ENCODE measurements around the gene SMARCC1. TPM values are rescaled to one million over a fixed set of nuclear protein-coding genes. Genes with fewer than 3 reads are reported as not detected.
A peak's percentile ranks its signal among the peaks of the same experiment; 100 is the strongest.

Gene SMARCC1
- total and polyA plus RNA-seq, 2 donors from 2014 or later, result 11.6 to 80.4 TPM

- FAIRE-seq (no peak), DNase-seq (no peak)
- H3K9me3 ChIP-seq (ENCODE audit: control insufficient read depth in 2 of 3, insufficient read depth in 1 of 3, low read length in 3 of 3), result no peaks in the 10 kb centered on the region
- no peaks in the 10 kb centered on the region for H3K36me3 ChIP-seq (ENCODE audit: control insufficient read depth in 2 of 3, insufficient read depth in 3 of 3, low read length in 3 of 3)
- H3K9ac ChIP-seq (ENCODE audit: low read length in 3 of 3), result no peak overlapping the region
- no peak overlapping the region for H3K4me3 ChIP-seq (ENCODE audit: low read length in 3 of 3)
- peak; percentile 13 for TF ChIP-seq CTCF (IDR thresholded peaks at IDR 0.05; ENCODE audit: borderline replicate concordance, extremely low read depth, insufficient read depth)
- H3K4me1 ChIP-seq (ENCODE audit: control insufficient read depth in 2 of 3, insufficient read depth in 2 of 3, low read depth in 1 of 3, low read length in 3 of 3), result peaks cover 0 to 4% (median 4%) of the 10 kb centered on the region in 3 donors
- intact Hi-C loops (cut with DNase I), result no loop called here
- no peak overlapping the region for H3K27ac ChIP-seq (ENCODE audit: low read depth in 2 of 2, low read length in 2 of 2)
- no peaks in the 10 kb centered on the region for H3K27me3 ChIP-seq (ENCODE audit: control insufficient read depth, insufficient read depth, low read length)
Observed at GRCh38 chr3:47799733-47800132, 18.0 kb upstream of the SMARCC1 start.

- no peak for FAIRE-seq
Observed at GRCh38 chr3:47794544-47794943, 12.9 kb upstream of the SMARCC1 start.

GRCh38 chr3:47792699-47793098, 11.0 kb upstream of the SMARCC1 start:
- FAIRE-seq, result no peak
- no peak overlapping the region for H3K4me3 ChIP-seq (ENCODE audit: low read length in 3 of 3)

More at GRCh38 chr3:47794544-47794943, 12.9 kb upstream of the SMARCC1 start:
- Histone ChIP-seq H3K4me3 (ENCODE audit: low read length in 3 of 3) (no peak overlapping the region), H3K9me3 (ENCODE audit: control insufficient read depth in 2 of 3, insufficient read depth in 1 of 3, low read length in 3 of 3) (no peaks in the 10 kb centered on the region), H3K9ac (ENCODE audit: low read length in 3 of 3) (no peak overlapping the region), H3K27ac (ENCODE audit: low read depth in 2 of 2, low read length in 2 of 2) (no peak overlapping the region), H3K27me3 (ENCODE audit: control insufficient read depth, insufficient read depth, low read length) (no peaks in the 10 kb centered on the region), H3K36me3 (ENCODE audit: control insufficient read depth in 2 of 3, insufficient read depth in 3 of 3, low read length in 3 of 3) (no peaks in the 10 kb centered on the region), H3K4me1 (ENCODE audit: control insufficient read depth in 2 of 3, insufficient read depth in 2 of 3, low read depth in 1 of 3, low read length in 3 of 3) (no peaks in the 10 kb centered on the region)
- DNase-seq, result no peak
- TF ChIP-seq CTCF (IDR thresholded peaks at IDR 0.05; ENCODE audit: borderline replicate concordance, extremely low read depth, insufficient read depth), result no peak
- intact Hi-C loops (cut with DNase I), result no loop called here

More at GRCh38 chr3:47792699-47793098, 11.0 kb upstream of the SMARCC1 start:
- no peaks in the 10 kb centered on the region for H3K27me3 ChIP-seq (ENCODE audit: control insufficient read depth, insufficient read depth, low read length)
- no peak overlapping the region for H3K27ac ChIP-seq (ENCODE audit: low read depth in 2 of 2, low read length in 2 of 2)
- no peaks in the 10 kb centered on the region for H3K9me3 ChIP-seq (ENCODE audit: control insufficient read depth in 2 of 3, insufficient read depth in 1 of 3, low read length in 3 of 3)
- no peaks in the 10 kb centered on the region for H3K36me3 ChIP-seq (ENCODE audit: control insufficient read depth in 2 of 3, insufficient read depth in 3 of 3, low read length in 3 of 3)
- no peak overlapping the region for H3K9ac ChIP-seq (ENCODE audit: low read length in 3 of 3)
- TF ChIP-seq CTCF (IDR thresholded peaks at IDR 0.05; ENCODE audit: borderline replicate concordance, extremely low read depth, insufficient read depth), result no peak
- no peaks in the 10 kb centered on the region for H3K4me1 ChIP-seq (ENCODE audit: control insufficient read depth in 2 of 3, insufficient read depth in 2 of 3, low read depth in 1 of 3, low read length in 3 of 3)
- DNase-seq, result no peak
- intact Hi-C loops (cut with DNase I), result no loop called here

Measured in kidney (tissue), 14 donors.